Gastroesophageal sphincter (tissue), 3 donors: ENCODE measurements around the gene CNTN5.

Experiments
- CTCF ChIP-seq, 4 experiments: fragments of 200-600 bp in 2 of 4; fragments of 450-650 bp in 2 of 4; sonication (generic) in 1 of 4; IDR thresholded peaks; one replicate each; pipeline ENCODE4 v1.5.1; 2017 to 2019; ENCODE audit warnings: antibody characterized with exemption in 4 of 4, mild to moderate bottlenecking in 2 of 4, moderate library complexity in 2 of 4
- EP300 ChIP-seq: sonication (generic); formaldehyde crosslinking; IDR thresholded peaks from one replicate; pipeline ENCODE4 v1.6.1; 2017; ENCODE audit warnings: antibody characterized with exemption, mild to moderate bottlenecking
- POLR2A ChIP-seq, 2 donors: fragments of 450-650 bp; IDR thresholded peaks; one replicate each; pipeline ENCODE4 v1.6.1; 2017; ENCODE audit warnings: antibody characterized with exemption in 2 of 2, mild to moderate bottlenecking in 2 of 2, moderate library complexity in 1 of 2
- POLR2AphosphoS5 ChIP-seq: sonication (generic); formaldehyde crosslinking; IDR thresholded peaks from one replicate; pipeline ENCODE4 v1.6.1; 2017; ENCODE audit warnings: antibody characterized with exemption

- TF ChIP-seq POLR2AphosphoS5 (no peak), CTCF (IDR thresholded peaks at IDR 0.05) (no peak), POLR2A (IDR thresholded peaks at IDR 0.05) (no peak), EP300 (no peak)
Measured at GRCh38 chr11:99522467-99523173, 501.9 kb downstream of the CNTN5 start.
